Measurements from ENCODE around the gene ADSL. TPM values are rescaled to one million over a fixed set of nuclear protein-coding genes. Genes with fewer than 3 reads are reported as not detected.

The ADSL gene
- total and polyA plus RNA-seq, 2 of the 4 experiments (the other 2 are of a cell fraction) = 93.6 to 229 TPM

- Histone ChIP-seq H3K4ac (ENCODE audit: low read depth, low read length) (no peak overlapping the region), H4K8ac (ENCODE audit: low read depth in 2 of 2, low read length in 2 of 2) (no peak overlapping the region), H2AK9ac (replicated peaks; ENCODE audit: low read depth, low read length, poor library complexity) (peak overlapping the region; percentile 50), H3K27me3 (ENCODE audit: control insufficient read depth, insufficient read depth, low read length) (no peaks in the 10 kb centered on the region), H2BK15ac (ENCODE audit: low read depth, low read length) (no peak overlapping the region), H3K23ac (ENCODE audit: low read depth, low read length) (no peak overlapping the region), H3K79me1 (ENCODE audit: low read depth in 1 of 2, low read length in 2 of 2) (peaks cover 22 to 48% of the 10 kb centered on the region in 2 experiments), H3K14ac (replicated peaks; ENCODE audit: low read depth, low read length) (no peak overlapping the region), H2AK5ac (ENCODE audit: low read depth, low read length) (no peak overlapping the region), H4K91ac (ENCODE audit: insufficient read depth, low read depth, low read length) (no peak overlapping the region), H2BK20ac (ENCODE audit: low read depth, low read length) (no peak overlapping the region), H3K4me1 (ENCODE audit: control insufficient read depth, insufficient read depth, low read length) (peaks cover 3% of the 10 kb centered on the region; the same call in 1 of the 2 replicates), H4K5ac (ENCODE audit: low read depth, low read length) (no peak overlapping the region), H2BK120ac (ENCODE audit: low read depth, low read length) (no peak overlapping the region), H3K18ac (ENCODE audit: low read depth, low read length) (no peak overlapping the region), H3K36me3 (ENCODE audit: control insufficient read depth, insufficient read depth, low read length) (peaks cover 79% of the 10 kb centered on the region), H3K4me3 (ENCODE audit: insufficient read depth, low read depth, low read length) (no peak overlapping the region), H3K56ac (ENCODE audit: extremely low read depth, insufficient read depth, low read length) (no peak overlapping the region), H3K27ac (ENCODE audit: insufficient read depth, low read length) (no peak overlapping the region), H3K9me1 (ENCODE audit: insufficient read depth, low read length) (peaks cover 14% of the 10 kb centered on the region; the same call in 1 of the 2 replicates), H2AFZ (replicated peaks; ENCODE audit: low read length, poor library complexity) (no peak overlapping the region), H3K4me2 (ENCODE audit: low read depth, low read length) (no peak overlapping the region), H3K9me3 (ENCODE audit: control insufficient read depth, insufficient read depth, low read length) (no peaks in the 10 kb centered on the region), H4K20me1 (ENCODE audit: insufficient read depth, low read length) (peaks cover 33% of the 10 kb centered on the region), H3K9ac (ENCODE audit: low read depth, low read length) (no peak overlapping the region), H2BK5ac (ENCODE audit: low read depth, low read length, poor library complexity, severe bottlenecking) (no peak overlapping the region)
- CTCF ChIA-PET = no interaction called here
- no TSS peak for BruUV-seq (replicated peaks)
- in situ Hi-C loops (cut with MboI; ENCODE audit: low sequenced_read_pairs) (no loop called here), dilution Hi-C loops (cut with HindIII; ENCODE audit: low sequenced_read_pairs, unreplicated experiment) (no loop called here), intact Hi-C loops (cut with micrococcal nuclease) (no loop called here)
- ATAC-seq (ENCODE audit: low read depth) = no peak
- no peak for DNase-seq
- TF ChIP-seq MXI1 (IDR thresholded peaks at IDR 0.05; ENCODE audit: borderline replicate concordance, low read depth, low read length) = no peak
- TF ChIP-seq POLR2A (IDR thresholded peaks at IDR 0.05; ENCODE audit: low read depth, low read length) = no peak
- no peak for TF ChIP-seq CTCF (conservative IDR thresholded peaks at IDR 0.05; ENCODE audit: low read depth, low read length)
- TF ChIP-seq MAFK (IDR thresholded peaks at IDR 0.05; ENCODE audit: low read depth, low read length) = no peak
- POLR2A ChIA-PET (ENCODE audit: unreplicated experiment) = no interaction called here
- 93% methylated on average over 18 of the region's 32 CpGs; no CpG with 5 or more reads in 1 of the 2 experiments for WGBS, 2 experiments (ENCODE audit: extremely low coverage in 2 of 2, insufficient read length in 1 of 2)
Observed at GRCh38 chr22:40407831-40408717, 61.8 kb downstream of the ADSL start.
